ENCODE measurements around the gene GRID1.

GRID1 gene

DNA sequence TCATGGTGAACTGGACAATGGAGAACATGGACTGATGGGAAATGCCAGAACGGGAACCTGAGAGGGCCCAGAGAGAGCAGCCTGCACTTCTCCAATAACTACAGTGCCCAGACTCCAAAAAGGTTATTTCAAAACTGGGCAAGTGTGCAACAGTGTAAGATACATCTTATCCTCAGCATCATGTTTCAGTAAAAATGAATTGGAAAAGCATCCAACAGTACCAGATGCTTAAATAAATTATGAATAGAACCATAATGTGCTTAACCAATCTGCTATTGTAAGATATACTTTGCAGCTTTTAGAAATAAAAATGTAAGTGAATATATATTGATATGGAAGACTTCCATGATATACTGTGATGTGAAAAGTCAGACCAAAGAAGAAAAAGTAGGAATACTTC lies 303.3 kb downstream of the GRID1 start:
- no peak for DNase-seq (ENCODE audit: low spot score)

DNA sequence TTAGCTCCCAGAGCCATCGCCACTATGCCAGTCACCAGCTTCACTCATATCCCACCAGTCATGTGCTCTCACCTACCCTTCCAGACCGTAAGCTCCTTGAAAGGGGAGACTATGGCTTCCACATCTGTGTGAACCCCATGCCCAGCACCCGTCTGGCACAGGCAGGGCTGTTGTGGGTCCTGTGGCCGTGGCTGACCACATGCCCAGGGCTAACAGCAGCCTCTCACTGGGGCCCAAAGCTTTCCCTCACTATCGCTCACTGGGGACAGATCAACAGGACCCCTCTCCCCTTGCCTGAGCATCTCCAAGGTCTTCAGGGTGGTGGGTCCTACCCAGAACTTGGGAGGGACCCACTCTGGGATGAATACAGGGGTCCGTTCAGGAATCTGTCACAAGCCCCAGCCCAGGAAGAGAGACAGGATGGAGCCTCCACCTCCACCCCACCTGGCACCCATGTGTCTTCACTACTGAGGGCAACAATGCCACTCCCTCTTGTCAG lies 303.9 kb downstream of the GRID1 start:
- DNase-seq (ENCODE audit: low spot score), result no peak

DNA sequence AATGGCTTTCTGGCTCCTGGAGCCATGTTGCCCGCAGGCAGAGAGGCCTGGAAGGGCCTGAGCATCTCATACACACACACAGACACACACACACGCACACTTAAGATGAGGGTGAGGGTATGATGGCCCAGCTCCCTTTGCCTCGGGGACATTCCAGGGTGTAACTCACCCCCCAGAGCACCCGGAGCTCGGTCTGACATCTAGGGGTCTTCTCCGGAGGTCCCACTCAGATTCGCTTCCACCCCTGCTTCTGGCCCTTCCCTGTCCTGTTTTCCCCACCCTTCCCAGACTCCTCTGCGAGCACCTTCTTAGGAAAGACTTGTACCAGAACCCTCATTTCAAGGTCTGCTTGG lies 304.4 kb downstream of the GRID1 start:
- no peak for DNase-seq (ENCODE audit: low spot score)

DNA sequence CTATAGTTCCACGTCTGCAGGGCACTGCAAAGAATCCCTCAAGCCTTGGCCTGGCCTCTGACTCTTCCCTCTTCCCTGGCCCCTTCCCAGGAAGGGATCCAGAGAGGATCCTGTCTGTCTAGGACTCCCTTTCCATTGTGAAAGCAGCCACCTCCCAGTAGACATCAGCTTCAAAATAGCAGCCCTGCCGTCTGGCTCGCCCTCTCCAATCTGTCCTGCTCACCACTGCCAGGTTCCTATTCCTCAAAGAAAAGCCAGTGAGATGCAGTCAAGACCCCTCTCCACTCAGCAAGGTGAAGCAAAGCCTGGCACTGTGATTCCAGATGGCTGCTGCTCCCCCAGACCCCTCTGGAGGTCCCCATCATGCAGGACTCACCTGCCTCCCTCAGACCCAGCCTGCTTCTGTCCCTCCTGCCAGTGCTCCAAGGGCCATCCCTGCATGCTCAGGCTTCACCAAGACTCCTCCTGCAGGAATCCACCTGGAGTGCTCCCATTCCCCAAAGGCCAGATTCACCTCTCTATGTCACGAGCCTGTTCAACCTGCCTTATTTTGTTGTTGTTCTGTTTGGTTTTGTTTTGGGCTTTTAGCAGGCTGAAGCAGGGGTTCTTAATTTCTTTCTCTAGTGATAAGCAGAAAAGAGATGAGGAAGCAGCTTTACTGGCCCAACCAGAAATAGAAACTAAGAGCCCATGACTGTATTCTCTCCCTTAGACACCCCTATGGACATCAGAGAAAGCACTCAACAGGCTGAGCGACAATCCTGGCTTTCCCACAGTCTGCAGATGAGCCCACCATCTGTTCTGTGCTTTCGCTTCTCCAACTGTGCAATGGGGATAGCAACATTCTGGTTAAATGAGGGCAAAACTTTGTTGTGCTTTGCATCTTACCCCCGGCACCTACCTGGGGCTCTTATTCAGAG lies 305.1 kb downstream of the GRID1 start:
- DNase-seq (ENCODE audit: low spot score), result no peak

DNA sequence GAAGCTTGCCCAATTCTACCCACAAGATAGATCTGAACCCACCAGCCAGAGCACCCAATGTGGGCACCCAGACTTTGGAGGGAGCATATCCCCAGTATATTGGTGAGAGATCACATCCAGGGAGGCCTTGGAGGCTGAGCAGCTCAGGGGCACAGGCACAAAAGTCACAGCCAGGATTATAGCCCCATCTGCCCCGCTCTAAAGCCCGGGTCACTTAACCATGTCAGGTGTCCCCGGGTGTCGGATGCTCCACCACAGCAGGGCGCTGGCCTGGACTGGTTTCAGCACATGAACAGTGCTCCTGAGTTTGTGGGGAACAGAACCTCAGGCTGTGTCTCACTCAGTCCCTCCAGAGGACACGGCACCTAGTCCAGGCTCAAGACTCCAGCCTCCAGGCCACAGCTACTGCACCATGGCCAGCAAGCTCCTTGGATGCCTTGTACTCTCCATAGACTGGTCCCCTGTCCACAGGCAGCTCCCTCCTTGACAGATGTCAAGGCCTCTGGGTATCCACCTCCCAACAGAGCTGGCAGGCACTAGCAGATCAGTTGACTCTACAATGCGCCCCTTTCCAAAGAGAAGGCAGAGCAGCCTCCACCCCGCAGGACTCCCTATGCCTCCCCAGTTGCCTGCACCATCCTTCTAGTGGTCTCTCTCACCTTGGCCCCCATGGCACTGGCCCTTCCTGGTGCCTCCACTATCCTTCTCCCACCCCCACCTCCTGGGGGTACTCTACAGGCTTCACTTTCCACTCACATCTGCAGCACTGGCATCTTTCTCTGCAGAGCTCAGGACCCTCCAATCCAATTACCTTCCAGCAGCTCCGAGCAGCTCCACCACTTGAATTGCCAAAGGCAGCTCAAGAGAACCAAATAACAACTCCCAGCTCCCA lies 306.0 kb downstream of the GRID1 start:
- DNase-seq (ENCODE audit: low spot score), result no peak

DNA sequence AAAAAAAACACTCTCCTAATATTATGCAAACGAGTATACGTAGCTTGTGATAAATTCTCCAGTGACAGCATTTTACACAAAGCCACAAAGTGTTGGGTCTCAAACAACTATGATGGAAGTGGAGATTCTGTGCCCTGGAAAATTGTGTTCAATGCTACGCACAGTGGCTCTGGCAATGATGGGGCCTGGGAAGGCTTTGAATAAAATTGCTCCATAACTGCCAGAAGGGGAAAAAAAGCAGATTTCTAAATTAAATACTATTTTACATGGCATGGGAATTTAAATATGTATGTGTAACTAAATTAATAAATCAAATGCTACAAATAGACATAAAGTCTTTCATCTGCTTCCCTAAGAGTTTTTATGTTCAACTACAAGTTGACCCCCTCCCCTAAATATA lies 306.7 kb downstream of the GRID1 start:
- no peak for DNase-seq (ENCODE audit: low spot score)

DNA sequence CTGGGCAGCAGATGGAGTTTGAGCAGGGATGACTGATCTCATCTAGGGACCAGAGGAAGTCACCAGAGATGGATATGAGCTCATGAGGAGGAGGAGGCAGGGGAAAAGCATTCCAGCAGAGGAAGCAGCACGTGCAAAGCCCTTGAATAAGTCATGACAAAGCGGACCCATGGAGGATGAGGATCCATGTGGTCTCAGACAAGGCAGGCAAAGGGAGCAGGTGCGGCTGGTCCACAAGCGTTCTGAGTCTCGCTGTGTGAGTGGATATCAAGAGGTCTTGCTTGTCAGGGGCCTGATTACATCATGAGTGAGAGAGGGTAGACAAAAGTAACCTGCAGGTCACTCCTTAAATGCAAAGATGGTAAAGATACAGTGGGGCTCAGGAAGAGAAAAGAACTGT lies 307.6 kb downstream of the GRID1 start:
- no peak for DNase-seq (ENCODE audit: low spot score)

DNA sequence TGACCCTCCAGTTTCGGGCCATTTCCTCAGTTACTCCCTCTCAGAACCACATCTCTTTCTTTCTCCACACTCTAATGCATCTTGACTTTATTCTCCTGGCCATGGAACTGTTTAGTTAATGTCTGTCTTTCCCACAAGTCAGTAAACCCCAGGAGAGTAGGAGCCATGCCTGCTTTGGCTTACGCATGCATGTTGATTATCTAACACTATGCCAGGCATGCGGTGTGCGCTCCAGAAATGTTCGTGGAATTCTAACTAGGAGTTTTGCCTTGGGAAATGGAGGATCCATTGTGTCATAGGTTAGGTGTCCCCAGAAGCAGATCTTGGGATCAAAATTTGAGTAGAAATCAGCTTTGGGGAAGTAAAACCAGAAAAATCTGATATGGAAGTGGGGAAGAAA lies 308.9 kb downstream of the GRID1 start:
- DNase-seq (ENCODE audit: low spot score), result no peak

DNA sequence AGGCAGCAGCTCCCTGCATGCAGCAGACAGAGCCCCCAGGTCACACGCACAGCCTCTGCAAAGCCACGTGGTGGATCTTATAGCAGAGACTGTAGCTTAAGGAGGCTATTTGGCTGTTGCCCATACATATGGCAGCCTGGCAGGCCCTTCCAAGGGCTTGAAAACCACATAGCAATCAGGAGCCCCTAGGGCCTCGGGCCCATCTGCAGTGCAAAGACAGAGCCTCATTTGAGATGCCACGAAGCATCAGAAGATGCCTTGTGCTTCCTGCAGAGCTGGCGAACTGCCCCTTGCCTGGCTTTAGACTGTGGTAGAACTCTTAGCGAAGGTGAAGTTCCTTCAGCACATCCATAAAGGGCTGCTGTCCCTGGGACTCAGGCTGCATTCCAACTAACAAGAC lies 309.9 kb downstream of the GRID1 start:
- DNase-seq (ENCODE audit: low spot score), result no peak

DNA sequence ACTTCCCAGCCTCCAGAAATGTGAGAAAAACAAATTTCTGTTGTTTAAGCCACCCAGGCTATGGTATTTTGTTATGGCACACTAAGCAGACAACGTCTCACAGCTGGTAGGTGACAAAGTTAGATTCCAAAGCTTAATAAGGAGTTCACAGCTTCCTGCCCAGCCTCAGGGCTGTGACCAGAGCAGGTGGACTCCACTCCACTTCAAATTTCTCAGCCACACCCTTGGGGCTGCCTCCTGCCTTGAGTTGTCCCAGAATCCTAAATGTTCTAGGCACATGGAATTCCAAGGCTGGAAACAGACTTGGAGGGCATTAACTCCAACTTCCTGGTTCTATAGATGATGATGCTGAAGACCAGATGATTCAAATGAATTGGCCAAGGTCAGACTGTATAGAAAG lies 310.7 kb downstream of the GRID1 start:
- DNase-seq (ENCODE audit: low spot score), result no peak

DNA sequence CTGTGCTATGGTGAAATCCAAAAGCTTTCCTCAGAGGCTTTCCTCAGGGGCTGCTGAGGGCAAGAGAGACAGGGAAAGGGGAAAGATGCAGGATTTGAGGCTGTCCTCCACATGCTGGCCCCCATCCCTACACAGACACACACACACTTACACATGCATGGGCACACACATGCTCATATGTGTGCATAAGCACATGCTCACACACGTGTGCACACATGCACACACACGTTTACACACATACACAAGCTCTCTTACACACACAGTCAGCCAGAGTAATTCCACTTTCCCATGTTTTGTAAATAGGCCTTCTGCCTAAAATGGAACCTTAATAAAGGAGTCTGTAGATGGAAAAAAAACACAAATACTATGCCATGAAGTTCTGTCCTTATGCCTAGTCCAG lies 312.9 kb downstream of the GRID1 start:
- DNase-seq (ENCODE audit: low spot score), result no peak

DNA sequence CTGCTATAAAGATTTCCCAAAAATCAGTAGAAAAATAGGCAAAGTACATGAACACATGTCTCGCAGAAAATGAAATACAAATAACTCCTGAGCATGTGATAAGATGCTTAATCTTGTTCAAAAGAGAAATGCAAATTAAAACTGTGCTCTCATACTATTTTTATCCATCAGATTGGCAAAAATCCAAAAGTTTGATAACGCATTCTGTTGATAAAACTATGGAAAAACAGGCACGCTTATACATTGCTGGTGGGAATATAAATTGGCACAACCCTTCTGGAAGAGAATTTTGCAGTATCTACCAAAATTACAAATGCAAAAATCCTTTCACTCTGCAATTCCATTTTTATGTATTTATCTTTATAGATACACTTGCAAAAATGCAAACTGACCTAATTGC lies 315.0 kb downstream of the GRID1 start:
- no peak for DNase-seq (ENCODE audit: low spot score)

DNA sequence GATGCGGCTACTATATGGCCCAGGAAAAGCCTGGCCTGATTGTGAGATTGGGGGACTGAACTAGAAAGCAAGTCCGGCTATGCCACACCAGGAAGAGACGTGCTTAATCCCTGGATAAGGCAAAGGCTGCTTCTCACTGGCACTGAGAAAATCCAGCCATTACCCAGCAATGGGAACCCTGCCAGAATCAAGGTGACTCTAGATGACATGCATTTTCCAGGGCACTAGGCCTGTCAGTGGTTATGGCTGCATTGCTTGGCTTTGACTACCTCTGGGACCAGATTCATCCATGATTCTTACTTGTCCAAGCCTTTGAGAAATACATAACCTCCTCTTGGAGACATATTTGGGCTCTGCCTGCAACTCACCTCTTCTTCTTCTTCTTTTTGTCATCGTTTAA lies 317.2 kb downstream of the GRID1 start:
- DNase-seq (ENCODE audit: low spot score), result no peak

DNA sequence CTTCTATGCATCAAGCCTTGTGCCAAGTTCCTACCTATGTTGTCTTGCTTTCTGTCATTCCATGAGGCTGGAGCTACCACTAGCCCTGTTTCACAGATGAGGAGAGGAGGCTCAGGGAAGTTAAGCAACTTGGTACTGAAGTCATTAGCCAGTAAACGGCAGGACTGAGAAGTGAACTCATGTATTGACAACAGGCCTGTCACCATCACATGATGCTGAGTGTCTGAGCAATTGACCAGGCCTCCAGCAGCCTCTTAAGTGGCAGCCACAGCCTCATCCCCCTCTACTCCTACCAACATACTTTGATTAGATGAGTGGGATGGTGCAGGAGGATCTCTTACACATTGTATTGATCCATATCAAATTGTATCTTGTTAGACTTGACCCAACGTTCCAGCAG lies 317.6 kb downstream of the GRID1 start:
- no peak for DNase-seq (ENCODE audit: low spot score)

DNA sequence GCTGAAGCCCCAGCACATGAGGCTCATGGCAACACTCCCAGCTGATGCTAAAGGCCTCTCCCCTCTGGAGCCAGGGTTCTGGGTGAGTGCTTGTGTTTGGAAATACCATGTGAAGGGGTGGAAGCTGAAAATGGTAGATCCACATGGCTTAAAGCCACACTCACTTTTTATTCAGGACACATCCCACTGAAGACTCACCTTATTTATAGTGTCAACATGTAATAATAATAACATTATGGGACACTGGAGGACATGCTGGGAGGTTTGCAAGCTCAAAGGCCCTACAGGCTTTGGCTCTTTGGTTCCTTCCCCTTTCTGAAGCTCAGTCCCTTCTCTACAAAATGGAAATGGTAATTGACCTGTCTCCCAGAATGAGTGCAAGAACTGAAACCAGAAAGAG lies 318.0 kb downstream of the GRID1 start:
- no peak for DNase-seq (ENCODE audit: low spot score)

DNA sequence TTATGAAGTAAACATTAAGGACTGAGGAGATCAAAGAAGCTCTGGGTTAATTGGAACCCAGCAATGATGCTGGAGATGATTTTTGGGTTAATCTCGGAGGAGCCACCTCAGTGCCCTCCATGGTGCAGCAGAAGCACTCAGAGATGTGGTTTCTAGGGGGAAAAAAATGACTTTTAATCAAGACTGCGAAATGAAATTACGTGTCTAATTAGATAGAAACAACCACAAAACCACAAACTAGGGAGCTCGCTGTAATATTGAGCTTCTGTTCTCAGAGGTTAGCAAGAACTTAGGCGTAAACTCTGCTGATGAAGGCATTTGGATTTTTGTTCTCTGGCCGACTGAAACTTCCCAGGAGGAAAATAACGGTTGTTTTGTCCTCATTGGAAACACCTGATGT lies 319.0 kb downstream of the GRID1 start:
- no peak for DNase-seq (ENCODE audit: low spot score)

DNA sequence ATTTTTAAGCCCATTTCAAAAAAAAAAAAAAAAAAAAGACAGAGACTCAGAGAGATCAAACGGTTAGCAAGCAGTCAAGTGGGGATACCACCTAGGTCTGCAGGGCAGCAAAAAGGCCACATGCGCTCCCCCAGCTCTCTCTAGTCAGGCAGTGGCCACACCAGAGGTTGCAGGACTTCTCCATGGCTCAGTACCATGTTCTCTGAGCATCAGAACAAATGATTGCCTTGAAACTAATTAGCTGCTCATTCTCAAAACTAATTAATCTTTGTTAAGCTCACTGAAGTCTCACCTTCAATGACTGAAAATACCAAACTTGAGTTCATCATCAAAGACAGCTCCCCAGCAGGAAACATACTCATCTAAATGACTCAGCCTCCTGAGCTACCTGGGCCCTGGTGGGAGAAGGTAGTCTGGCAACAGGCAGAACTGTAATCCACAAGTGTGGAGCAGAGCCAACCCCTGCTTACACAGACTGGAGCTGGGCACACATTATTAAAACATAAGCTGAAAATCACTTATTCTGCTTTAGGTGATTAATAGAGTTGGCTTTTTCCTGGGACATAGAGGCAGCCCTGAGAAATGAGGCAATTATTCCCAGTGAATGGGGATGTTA lies 319.6 kb downstream of the GRID1 start:
- no peak for DNase-seq (ENCODE audit: low spot score)

DNA sequence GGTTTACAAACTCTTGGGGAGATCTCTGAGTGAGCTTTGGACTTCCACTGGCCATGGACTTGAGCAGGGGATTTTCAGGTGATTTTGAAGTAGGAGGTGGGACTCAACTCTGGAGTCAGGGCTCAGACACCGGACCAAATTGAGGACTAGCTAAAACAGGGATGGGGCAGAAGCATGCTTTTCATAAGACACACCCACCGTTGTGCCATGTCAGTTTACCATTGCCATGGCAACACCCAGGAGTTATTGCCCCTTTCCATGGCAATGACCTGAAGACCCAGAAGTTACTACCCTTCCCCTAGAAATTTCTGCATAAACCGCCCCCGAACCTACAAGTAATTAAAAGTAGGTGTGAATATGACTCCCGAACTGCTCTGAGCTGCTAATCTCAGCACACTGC lies 320.7 kb downstream of the GRID1 start:
- DNase-seq (ENCODE audit: low spot score), result no peak

DNA sequence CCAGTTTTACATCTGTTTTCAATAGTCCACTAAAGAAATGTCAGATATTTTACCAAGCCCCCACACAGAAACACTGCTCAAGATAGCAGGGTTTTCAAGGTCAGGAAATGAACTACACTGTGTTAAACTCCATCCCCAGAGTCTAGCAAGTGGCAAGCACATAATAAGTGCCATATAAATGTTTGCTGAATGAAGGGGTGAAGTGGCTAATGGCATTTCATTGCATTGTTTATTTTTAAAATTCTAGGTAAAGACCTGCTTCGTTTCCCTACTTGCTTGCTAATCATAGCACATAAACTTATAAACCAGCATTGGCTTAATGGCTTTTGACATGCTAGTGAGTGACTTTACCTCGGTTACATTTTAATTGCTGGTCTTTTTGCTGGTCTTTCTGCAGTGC lies 322.6 kb downstream of the GRID1 start:
- DNase-seq (ENCODE audit: low spot score), result no peak

DNA sequence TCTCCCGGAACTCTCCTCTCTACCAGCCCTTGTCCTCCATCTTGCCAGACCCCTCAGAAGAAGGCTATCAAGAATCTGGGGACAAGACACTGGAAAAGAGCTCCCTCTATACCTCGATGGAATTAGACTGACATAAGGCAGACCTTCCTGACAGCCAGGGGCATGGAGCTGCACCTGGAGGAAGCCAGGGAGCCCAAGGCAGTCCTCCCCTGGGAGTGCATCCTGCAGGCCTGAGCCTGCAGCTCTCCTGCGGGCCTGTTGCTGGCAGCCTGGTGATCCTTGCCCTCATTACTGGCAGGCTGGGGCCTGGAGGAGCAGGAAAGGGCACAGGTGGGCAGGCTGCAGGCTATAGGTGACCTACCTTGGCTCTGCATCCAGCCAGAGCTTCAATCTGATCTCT lies 323.4 kb downstream of the GRID1 start:
- no peak for DNase-seq (ENCODE audit: low spot score)

DNA sequence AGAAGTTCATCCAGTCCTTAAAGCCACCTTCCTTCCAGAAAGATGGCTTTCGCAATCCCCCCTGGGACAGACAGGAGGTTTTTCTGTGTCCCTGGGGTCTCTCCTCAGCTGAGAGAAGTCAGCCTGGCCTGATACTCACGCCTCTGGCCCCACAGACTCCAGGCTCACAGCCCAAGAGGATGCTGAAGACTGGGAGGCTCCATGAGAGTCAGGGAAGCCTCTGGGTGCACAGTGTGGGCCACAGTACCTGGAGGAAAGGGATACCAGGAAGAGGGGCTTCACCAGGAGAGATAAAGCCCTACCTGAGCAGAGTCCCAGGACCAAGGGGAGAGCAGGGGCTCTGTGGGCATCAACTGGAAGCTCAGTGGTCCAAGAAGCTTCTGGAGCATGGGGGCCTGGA lies 324.4 kb downstream of the GRID1 start:
- DNase-seq (ENCODE audit: low spot score), result no peak

DNA sequence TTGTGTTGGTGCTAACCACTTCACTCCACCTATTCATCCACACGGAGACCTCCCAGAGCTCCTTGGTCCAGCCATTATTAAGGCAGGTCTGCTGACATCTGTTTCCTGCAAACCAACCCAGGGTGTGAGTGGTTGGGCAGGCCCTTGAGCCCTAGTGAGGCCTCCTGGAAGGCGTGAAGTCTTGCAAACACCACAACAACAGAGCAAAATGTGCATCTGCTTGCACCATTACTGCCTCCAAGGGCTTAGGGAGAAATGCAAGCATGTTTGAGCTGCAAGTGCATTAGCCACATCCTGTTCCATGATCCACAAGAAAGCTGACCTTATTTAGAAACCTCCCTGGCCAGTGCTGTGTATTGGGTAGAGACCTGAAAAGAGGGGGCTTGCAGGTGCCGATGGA lies 325.5 kb downstream of the GRID1 start:
- DNase-seq (ENCODE audit: low spot score), result no peak

DNA sequence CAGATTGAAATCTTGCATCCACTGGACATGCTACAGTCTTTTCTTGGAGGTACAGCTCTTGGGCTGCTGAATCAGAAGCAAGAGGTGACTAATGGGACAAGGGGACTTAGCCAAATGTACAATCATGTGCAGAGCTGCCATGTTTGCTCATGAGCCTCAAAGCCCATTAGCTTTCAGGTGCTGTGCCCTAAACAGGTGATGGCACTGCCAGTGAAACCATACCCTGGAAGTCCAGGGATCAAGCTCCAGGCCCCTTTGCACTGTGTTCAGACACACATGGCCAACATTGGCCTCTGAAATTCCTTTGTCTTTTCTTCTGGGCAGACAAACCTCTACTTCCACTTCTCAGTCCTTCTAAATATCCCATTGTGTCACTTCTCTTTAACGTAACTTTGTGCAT lies 328.2 kb downstream of the GRID1 start:
- no peak for DNase-seq (ENCODE audit: low spot score)

Measured in AG08396 (cell line).